PC-9 (cell line): ENCODE data around the gene CD247. TPM values are rescaled to one million over a fixed set of nuclear protein-coding genes. Genes with fewer than 3 reads are reported as not detected.

Experiments used
- BruUV-seq: library from RNA; stranded (reverse); fragments of 400-500 nt; replicated peaks from 2 replicates; lab custom pipeline; 2021; lab: Mats Ljungman, UMichigan
- CTCF ChIA-PET: fragments of 300-600 bp; sonication (Branson Sonifier 250); formaldehyde crosslinking; loops from one replicate; lab custom pipeline; 2022; ENCODE audit warnings: antibody characterized with exemption; lab: Charles Lee
- POLR2A ChIA-PET: fragments of 300-600 bp; sonication (Branson Sonifier 250); formaldehyde crosslinking; loops from one replicate; lab custom pipeline; 2022; ENCODE audit warnings: antibody characterized with exemption; ENCODE audit not compliant: unreplicated experiment; lab: Charles Lee
- DNase-seq, 2 experiments: peaks; one replicate each; pipeline versions ENCODE4 v3.0.0 to v3.0.0-alpha.2; 2015 to 2022; ENCODE audit warnings: mixed read lengths in 1 of 2
- H2AFZ ChIP-seq: fragments of 200-600 bp; sonication (generic); 2 replicates; pipeline ENCODE4 v1.8.1; 2017; ENCODE audit warnings: antibody characterized with exemption
- H3F3A ChIP-seq: fragments of 200-600 bp; sonication (generic); 2 replicates; pipeline ENCODE4 v1.8.1; 2017; ENCODE audit warnings: antibody characterized with exemption, mild to moderate bottlenecking, low read depth; ENCODE audit not compliant: insufficient read depth
- H3K27ac ChIP-seq: fragments of 200-600 bp; sonication (generic); 2 replicates; pipeline ENCODE4 v1.6.1; 2016; ENCODE audit warnings: mixed run types
- H3K27me3 ChIP-seq: fragments of 200-600 bp; sonication (generic); 2 replicates; pipeline ENCODE4 v1.6.1; 2016; ENCODE audit warnings: low read depth, mixed run types; ENCODE audit not compliant: insufficient read depth
- H3K36me3 ChIP-seq: fragments of 200-600 bp; sonication (generic); 2 replicates; pipeline ENCODE4 v1.6.1; 2016; ENCODE audit warnings: low read depth, mixed run types
- H3K4me1 ChIP-seq: fragments of 200-600 bp; sonication (generic); replicated peaks from 2 replicates; pipeline ENCODE4 v1.6.1; 2016; ENCODE audit warnings: mixed run types; ENCODE audit not compliant: insufficient read depth
- H3K4me2 ChIP-seq: fragments of 200-600 bp; sonication (generic); 2 replicates; pipeline ENCODE4 v1.6.1; 2017; ENCODE audit warnings: mixed run types
- H3K4me3 ChIP-seq: fragments of 200-600 bp; sonication (generic); 2 replicates; pipeline ENCODE4 v1.6.1; 2016; ENCODE audit warnings: mixed run types
- H3K79me2 ChIP-seq: fragments of 200-600 bp; sonication (generic); 2 replicates; pipeline ENCODE4 v1.6.1; 2017; ENCODE audit warnings: low read depth, mixed run types
- H3K9me2 ChIP-seq: fragments of 200-600 bp; sonication (generic); 2 replicates; pipeline ENCODE4 v1.8.1; 2017; ENCODE audit warnings: mild to moderate bottlenecking; ENCODE audit not compliant: insufficient read depth
- H3K9me3 ChIP-seq: fragments of 200-600 bp; sonication (generic); 2 replicates; pipeline ENCODE4 v1.8.1; 2016; ENCODE audit warnings: low read depth; ENCODE audit not compliant: insufficient read depth
- H4K20me1 ChIP-seq: fragments of 200-600 bp; sonication (generic); 2 replicates; pipeline ENCODE4 v1.8.1; 2017; ENCODE audit not compliant: insufficient read depth
- CTCF ChIP-seq: fragments of 200-600 bp; sonication (generic); conservative IDR thresholded peaks from 2 replicates; pipeline ENCODE4 v1.6.1; 2017; ENCODE audit warnings: mixed run types, antibody characterized with exemption, mild to moderate bottlenecking, moderate library complexity
- EZH2 ChIP-seq: fragments of 200-600 bp; sonication (generic); IDR thresholded peaks from 2 replicates; pipeline ENCODE4 v1.8.0; 2017; ENCODE audit warnings: antibody characterized with exemption, low read depth
- intact Hi-C: fragments of 100-400 bp; cut with micrococcal nuclease; formaldehyde crosslinking; loops from one replicate; pipeline ENCODE4 v1.10.0; 2022; ENCODE audit not compliant: unreplicated experiment
- total RNA-seq: library from RNA; stranded (reverse); gene quantifications from 2 replicates; pipeline ENCODE4 v1.2.3, GENCODE V29; 2021

CD247 gene
- total RNA-seq, 1 experiment from 2014 or later: not detected

GRCh38 chr1:167501515-167502191 lies 16.7 kb downstream of the CD247 start:
- ChIA-PET CTCF (no interaction called here), POLR2A (no interaction called here)
- no peaks in the 10 kb centered on the region for H4K20me1 ChIP-seq
- H3K27ac ChIP-seq: no peak overlapping the region
- BruUV-seq: no TSS peak
- no peak overlapping the region for H3K4me2 ChIP-seq
- TF ChIP-seq EZH2: no peak
- TF ChIP-seq CTCF: no peak
- H2AFZ ChIP-seq: no peak overlapping the region
- no peaks in the 10 kb centered on the region for H3K4me1 ChIP-seq
- DNase-seq: no peak
- no peak overlapping the region for H3K4me3 ChIP-seq
- no peaks in the 10 kb centered on the region for H3F3A ChIP-seq
- intact Hi-C loops: no loop called here
- no peaks in the 10 kb centered on the region for H3K9me2 ChIP-seq
- peaks cover 4% of the 10 kb centered on the region; the same call in 1 of the 2 replicates for H3K9me3 ChIP-seq
- peaks cover 26% of the 10 kb centered on the region for H3K27me3 ChIP-seq
- H3K36me3 ChIP-seq: no peaks in the 10 kb centered on the region
- no peaks in the 10 kb centered on the region for H3K79me2 ChIP-seq

GRCh38 chr1:167500283-167500860 lies 18.0 kb downstream of the CD247 start:
- H3K27ac ChIP-seq: no peak overlapping the region
- no peak overlapping the region for H3K4me2 ChIP-seq
- no peak for DNase-seq
- H2AFZ ChIP-seq: no peak overlapping the region
- no TSS peak for BruUV-seq
- POLR2A ChIA-PET: no interaction called here
- H3K9me3 ChIP-seq: peaks cover 4% of the 10 kb centered on the region; the same call in 1 of the 2 replicates
- H4K20me1 ChIP-seq: no peaks in the 10 kb centered on the region
- no peaks in the 10 kb centered on the region for H3K36me3 ChIP-seq
- H3K9me2 ChIP-seq: no peaks in the 10 kb centered on the region
- CTCF ChIA-PET: no interaction called here
- no peaks in the 10 kb centered on the region for H3K79me2 ChIP-seq
- intact Hi-C loops: no loop called here
- H3F3A ChIP-seq: no peaks in the 10 kb centered on the region
- peaks cover 37% of the 10 kb centered on the region for H3K27me3 ChIP-seq
- H3K4me1 ChIP-seq: no peaks in the 10 kb centered on the region
- TF ChIP-seq EZH2 (no peak), CTCF (no peak)
- H3K4me3 ChIP-seq: no peak overlapping the region

GRCh38 chr1:167499664-167500101 lies 18.6 kb downstream of the CD247 start:
- DNase-seq: no peak
- no peak for TF ChIP-seq CTCF
- CTCF ChIA-PET: no interaction called here
- H3K36me3 ChIP-seq: no peaks in the 10 kb centered on the region
- peaks cover 41% of the 10 kb centered on the region for H3K27me3 ChIP-seq
- H3K79me2 ChIP-seq: no peaks in the 10 kb centered on the region
- no peak overlapping the region for H3K27ac ChIP-seq
- H3F3A ChIP-seq: no peaks in the 10 kb centered on the region
- peaks cover 4% of the 10 kb centered on the region; the same call in 1 of the 2 replicates for H3K9me3 ChIP-seq
- intact Hi-C loops: no loop called here
- BruUV-seq: no TSS peak
- H3K4me1 ChIP-seq: no peaks in the 10 kb centered on the region
- H2AFZ ChIP-seq: no peak overlapping the region
- no peaks in the 10 kb centered on the region for H3K9me2 ChIP-seq
- H3K4me3 ChIP-seq: no peak overlapping the region
- POLR2A ChIA-PET: no interaction called here
- no peaks in the 10 kb centered on the region for H4K20me1 ChIP-seq
- no peak overlapping the region for H3K4me2 ChIP-seq
